Measurements from ENCODE around the gene CDC25A.
A peak's percentile ranks its signal among the peaks of the same experiment; 100 is the strongest.

The CDC25A gene

DNA sequence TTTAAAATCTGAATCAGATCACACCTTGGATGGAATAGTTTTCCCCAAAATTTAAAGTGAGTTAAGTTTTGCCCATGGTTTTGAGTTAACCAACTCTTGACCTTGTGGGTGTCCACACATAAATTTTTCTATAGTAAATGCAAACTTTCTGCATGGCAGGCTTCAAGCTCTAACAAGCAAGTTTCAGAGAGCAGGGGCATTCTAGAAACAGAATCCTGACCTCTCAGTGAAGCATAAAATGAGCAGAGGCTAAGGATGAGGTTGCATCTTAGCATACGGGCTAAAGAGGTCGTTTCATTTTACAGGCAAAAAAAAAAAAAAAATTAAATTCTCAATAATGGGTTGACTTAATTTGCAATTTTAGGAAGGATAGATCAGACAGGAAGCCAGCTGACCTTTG lies 32.1 kb downstream of the CDC25A start:
- no peaks in the 10 kb centered on the region for H3K27me3 ChIP-seq
- H3K9me3 ChIP-seq: no peaks in the 10 kb centered on the region
- H3K4me3 ChIP-seq (ENCODE audit: low read depth, low read length): no peak overlapping the region
- DNase-seq: no peak
- H3K4me1 ChIP-seq: no peaks in the 10 kb centered on the region; the same call in 1 of the 2 replicates
- TF ChIP-seq, protein P1, sequence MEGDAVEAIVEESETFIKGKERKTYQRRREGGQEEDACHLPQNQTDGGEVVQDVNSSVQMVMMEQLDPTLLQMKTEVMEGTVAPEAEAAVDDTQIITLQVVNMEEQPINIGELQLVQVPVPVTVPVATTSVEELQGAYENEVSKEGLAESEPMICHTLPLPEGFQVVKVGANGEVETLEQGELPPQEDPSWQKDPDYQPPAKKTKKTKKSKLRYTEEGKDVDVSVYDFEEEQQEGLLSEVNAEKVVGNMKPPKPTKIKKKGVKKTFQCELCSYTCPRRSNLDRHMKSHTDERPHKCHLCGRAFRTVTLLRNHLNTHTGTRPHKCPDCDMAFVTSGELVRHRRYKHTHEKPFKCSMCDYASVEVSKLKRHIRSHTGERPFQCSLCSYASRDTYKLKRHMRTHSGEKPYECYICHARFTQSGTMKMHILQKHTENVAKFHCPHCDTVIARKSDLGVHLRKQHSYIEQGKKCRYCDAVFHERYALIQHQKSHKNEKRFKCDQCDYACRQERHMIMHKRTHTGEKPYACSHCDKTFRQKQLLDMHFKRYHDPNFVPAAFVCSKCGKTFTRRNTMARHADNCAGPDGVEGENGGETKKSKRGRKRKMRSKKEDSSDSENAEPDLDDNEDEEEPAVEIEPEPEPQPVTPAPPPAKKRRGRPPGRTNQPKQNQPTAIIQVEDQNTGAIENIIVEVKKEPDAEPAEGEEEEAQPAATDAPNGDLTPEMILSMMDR (IDR thresholded peaks at IDR 0.05; ENCODE audit: low read depth, low read length): no peak
- H3K36me3 ChIP-seq: peaks cover 6% of the 10 kb centered on the region

- TF ChIP-seq, protein P1 (IDR thresholded peaks at IDR 0.05; ENCODE audit: low read depth, low read length): no peak
- Histone ChIP-seq H3K27me3 (no peaks in the 10 kb centered on the region), H3K36me3 (peaks cover 6% of the 10 kb centered on the region), H3K9me3 (no peaks in the 10 kb centered on the region), H3K4me3 (ENCODE audit: low read depth, low read length) (no peak overlapping the region), H3K4me1 (no peaks in the 10 kb centered on the region; the same call in 1 of the 2 replicates)
- DNase-seq: no peak
These were observed 33.1 kb downstream of the CDC25A start for GRCh38 chr3:48155122-48155521.

- Histone ChIP-seq H3K36me3 (no peaks in the 10 kb centered on the region), H3K4me1 (no peaks in the 10 kb centered on the region; the same call in 1 of the 2 replicates), H3K9me3 (no peaks in the 10 kb centered on the region), H3K27me3 (no peaks in the 10 kb centered on the region), H3K4me3 (ENCODE audit: low read depth, low read length) (no peak overlapping the region)
- TF ChIP-seq, protein P1 (IDR thresholded peaks at IDR 0.05; ENCODE audit: low read depth, low read length): no peak
- no peak for DNase-seq
These were observed 36.3 kb downstream of the CDC25A start for GRCh38 chr3:48151807-48152427.

DNA sequence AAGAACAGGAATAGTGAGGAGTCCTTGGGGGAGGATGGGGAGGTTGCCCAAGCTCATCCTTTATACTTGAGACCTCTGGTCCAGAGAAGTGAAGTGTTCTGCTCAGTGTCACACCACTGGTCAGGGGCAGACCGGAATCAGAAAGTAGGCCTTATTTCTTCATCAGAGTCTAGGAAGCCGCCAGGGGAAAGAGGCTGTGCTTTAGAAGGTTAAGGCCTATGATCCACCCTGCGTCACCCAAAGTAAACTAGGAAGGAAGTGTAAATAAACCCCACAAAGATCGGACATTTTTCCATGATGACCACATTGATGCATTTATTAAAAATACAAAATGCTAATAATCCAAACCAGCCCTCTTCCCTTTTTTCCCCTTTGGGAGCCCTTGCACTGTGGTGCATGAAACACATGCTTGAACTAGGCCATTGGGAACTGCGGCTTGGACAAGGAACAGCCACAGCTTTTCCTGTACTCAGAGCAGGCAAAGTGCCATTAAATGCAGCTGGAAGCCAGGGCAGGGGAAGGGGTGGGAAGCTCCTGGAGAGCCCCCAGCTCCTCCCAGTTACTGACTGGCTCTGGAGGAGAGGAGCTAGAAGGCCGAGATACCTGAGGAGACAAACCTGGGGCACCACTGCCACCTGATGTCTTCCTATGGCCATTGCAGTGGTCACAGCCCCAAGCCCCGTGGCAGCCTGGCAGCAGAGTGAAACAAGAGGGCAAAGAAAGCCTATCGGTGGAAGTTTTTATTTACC lies 37.0 kb downstream of the CDC25A start:
- Histone ChIP-seq H3K4me1 (no peaks in the 10 kb centered on the region; the same call in 1 of the 2 replicates), H3K27me3 (no peaks in the 10 kb centered on the region), H3K4me3 (ENCODE audit: low read depth, low read length) (no peak overlapping the region), H3K9me3 (no peaks in the 10 kb centered on the region), H3K36me3 (no peaks in the 10 kb centered on the region)
- TF ChIP-seq, protein P1 (IDR thresholded peaks at IDR 0.05; ENCODE audit: low read depth, low read length): peak; percentile 75
- peak; percentile 78 for DNase-seq

DNA sequence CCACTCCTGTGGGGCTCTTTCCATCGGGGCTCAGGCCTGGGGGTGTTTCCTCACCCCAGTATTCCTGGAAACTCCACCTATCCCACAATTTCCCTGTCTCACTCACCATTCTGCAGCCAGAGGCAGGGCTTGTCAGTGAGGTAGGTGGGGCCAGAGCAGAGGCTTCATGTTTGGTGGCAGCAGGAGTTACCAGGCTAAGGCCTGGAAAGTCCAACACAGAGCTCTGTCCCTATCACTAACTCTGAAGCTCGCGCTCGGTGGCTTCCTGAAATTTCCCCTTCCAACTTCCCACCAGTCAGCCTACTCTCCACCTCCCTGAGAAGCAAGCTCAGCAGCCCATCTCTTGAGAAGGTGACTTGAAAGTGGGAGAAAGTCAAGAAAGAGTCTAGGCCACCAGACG lies 44.2 kb downstream of the CDC25A start:
- TF ChIP-seq, protein P1 (IDR thresholded peaks at IDR 0.05; ENCODE audit: low read depth, low read length): no peak
- Histone ChIP-seq H3K4me3 (ENCODE audit: low read depth, low read length) (no peak overlapping the region), H3K36me3 (no peaks in the 10 kb centered on the region), H3K9me3 (no peaks in the 10 kb centered on the region), H3K27me3 (no peaks in the 10 kb centered on the region), H3K4me1 (no peaks in the 10 kb centered on the region)
- no peak for DNase-seq

GRCh38 chr3:48143567-48143966 lies 44.6 kb downstream of the CDC25A start:
- H3K27me3 ChIP-seq: no peaks in the 10 kb centered on the region
- no peaks in the 10 kb centered on the region for H3K9me3 ChIP-seq
- TF ChIP-seq, protein P1 (IDR thresholded peaks at IDR 0.05; ENCODE audit: low read depth, low read length): no peak
- no peak for DNase-seq
- H3K4me1 ChIP-seq: no peaks in the 10 kb centered on the region
- H3K36me3 ChIP-seq: no peaks in the 10 kb centered on the region
- H3K4me3 ChIP-seq (ENCODE audit: low read depth, low read length): no peak overlapping the region

Measured in BE2C (cell line).